Tibial artery (tissue), 4 donors: ENCODE results near the gene PPP6R3.

Experiments used
- DNase-seq, 2 donors: peaks; one replicate each; pipeline ENCODE4 v3.0.0-alpha.2; 2019
- H3K27ac ChIP-seq, 2 donors: fragments of 200-600 bp; sonication (generic) in 1 of 2; 1 replicate in 1 of 2; 2 replicates in 1 of 2; pipeline ENCODE4 v1.5.1; 2018 to 2019; ENCODE audit warnings: mild to moderate bottlenecking in 1 of 2
- H3K27me3 ChIP-seq, 2 donors: fragments of 200-600 bp; sonication (generic) in 1 of 2; one replicate each; pipeline versions ENCODE4 v1.5.1 to v1.6.0; 2016 to 2019
- H3K36me3 ChIP-seq, 3 donors: fragments of 200-600 bp; sonication (generic) in 2 of 3; one replicate each; pipeline ENCODE4 v1.5.1; 2016 to 2019; ENCODE audit warnings: mild to moderate bottlenecking in 2 of 3
- H3K4me1 ChIP-seq, 4 donors: fragments of 200-600 bp; sonication (generic) in 2 of 4; 1 replicate in 3 of 4; 2 replicates in 1 of 4; pipeline ENCODE4 v1.5.1; 2016 to 2019
- H3K4me3 ChIP-seq, 2 donors: fragments of 200-600 bp; sonication (generic) in 1 of 2; 1 replicate in 1 of 2; 2 replicates in 1 of 2; pipeline ENCODE4 v1.5.1; 2018 to 2019; ENCODE audit warnings: mild to moderate bottlenecking in 2 of 2
- H3K9me3 ChIP-seq, 3 donors: fragments of 200-600 bp; sonication (generic) in 1 of 3; one replicate each; pipeline ENCODE4 v1.5.1; 2016 to 2019
- CTCF ChIP-seq, 2 experiments: fragments of 200-600 bp in 1 of 2; fragments of 450-650 bp in 1 of 2; IDR thresholded peaks; one replicate each; pipeline ENCODE4 v1.5.1; 2017 to 2019; ENCODE audit warnings: antibody characterized with exemption in 2 of 2, mild to moderate bottlenecking in 1 of 2, moderate library complexity in 1 of 2
- intact Hi-C: fragments of 100-400 bp; cut with DNase I; formaldehyde crosslinking; loops from one replicate; pipeline ENCODE4 v1.15.0; 2023; ENCODE audit warnings: low total_unique reads

PPP6R3 gene

GRCh38 chr11:68480193-68480592, 19.6 kb downstream of the PPP6R3 start:
- H3K4me1 ChIP-seq = peaks cover 0 to 54% (median 20%) of the 10 kb centered on the region in 4 donors
- peaks cover 0 to 3% (median 0%) of the 10 kb centered on the region in 3 donors for H3K9me3 ChIP-seq
- intact Hi-C loops = no loop called here
- no peak overlapping the region for H3K4me3 ChIP-seq
- no peak overlapping the region for H3K27ac ChIP-seq
- no peaks in the 10 kb centered on the region for H3K36me3 ChIP-seq
- no peak for TF ChIP-seq CTCF (IDR thresholded peaks at IDR 0.05)
- H3K27me3 ChIP-seq = no peaks in the 10 kb centered on the region
- DNase-seq = no peak

GRCh38 chr11:68480852-68481510, 20.4 kb downstream of the PPP6R3 start:
- Histone ChIP-seq H3K4me1 (peaks cover 0 to 54% (median 20%) of the 10 kb centered on the region in 4 donors), H3K36me3 (no peaks in the 10 kb centered on the region), H3K27me3 (no peaks in the 10 kb centered on the region), H3K27ac (peak overlapping the region in 1 of 2 donors; percentile 58), H3K4me3 (no peak overlapping the region), H3K9me3 (peaks cover 0 to 3% (median 0%) of the 10 kb centered on the region in 3 donors)
- no peak for TF ChIP-seq CTCF (IDR thresholded peaks at IDR 0.05)
- intact Hi-C loops = no loop called here
- no peak for DNase-seq

- Histone ChIP-seq H3K27ac (peak overlapping the region in 1 of 2 donors; percentile 58), H3K9me3 (peaks cover 0 to 3% (median 0%) of the 10 kb centered on the region in 3 donors)
Observed at GRCh38 chr11:68481579-68482240, 21.2 kb downstream of the PPP6R3 start.

GRCh38 chr11:68488623-68489022, 28.1 kb downstream of the PPP6R3 start:
- TF ChIP-seq CTCF (IDR thresholded peaks at IDR 0.05) = no peak
- Histone ChIP-seq H3K4me1 (peaks cover 0 to 37% (median 7%) of the 10 kb centered on the region in 4 donors), H3K9me3 (peaks cover 0 to 3% (median 0%) of the 10 kb centered on the region in 3 donors), H3K4me3 (no peak overlapping the region), H3K27ac (no peak overlapping the region), H3K27me3 (no peaks in the 10 kb centered on the region), H3K36me3 (no peaks in the 10 kb centered on the region)
- DNase-seq = no peak
- intact Hi-C loops = no loop called here

More at GRCh38 chr11:68481579-68482240, 21.2 kb downstream of the PPP6R3 start:
- Histone ChIP-seq H3K27me3 (no peaks in the 10 kb centered on the region), H3K4me1 (peaks cover 0 to 53% (median 19%) of the 10 kb centered on the region in 4 donors), H3K4me3 (no peak overlapping the region), H3K36me3 (no peaks in the 10 kb centered on the region)
- no peak for TF ChIP-seq CTCF (IDR thresholded peaks at IDR 0.05)
- intact Hi-C loops = no loop called here
- DNase-seq = no peak

- H3K36me3 ChIP-seq = no peaks in the 10 kb centered on the region
- no peaks in the 10 kb centered on the region for H3K27me3 ChIP-seq
- no peak for TF ChIP-seq CTCF (IDR thresholded peaks at IDR 0.05)
- no peak overlapping the region for H3K4me3 ChIP-seq
- DNase-seq = no peak
- peaks cover 0 to 73% (median 20%) of the 10 kb centered on the region in 4 donors for H3K4me1 ChIP-seq
- no peak overlapping the region for H3K27ac ChIP-seq
- H3K9me3 ChIP-seq = no peaks in the 10 kb centered on the region
- intact Hi-C loops = no loop called here
Observed at GRCh38 chr11:68495220-68495729, 34.7 kb downstream of the PPP6R3 start.
